Loucy (cell line): Measurements from ENCODE around the gene WDR83.
"Not testable (repeated sequence)": the region's sequence is repeated elsewhere in the genome, so short reads cannot be mapped to it uniquely, and the experiment has no call there.

Experiments used
- H2AFZ ChIP-seq: fragments of 200-600 bp; sonication (generic); 2 replicates; pipeline ENCODE4 v1.6.0; 2016; ENCODE audit warnings: antibody characterized with exemption, mild to moderate bottlenecking, low read length, moderate library complexity
- H3F3A ChIP-seq: fragments of 200-600 bp; 2 replicates; pipeline ENCODE4 v1.6.0; 2016; ENCODE audit warnings: antibody characterized with exemption, low read depth, mild to moderate bottlenecking
- H3K27me3 ChIP-seq: fragments of 200-600 bp; sonication (generic); 2 replicates; pipeline ENCODE4 v1.6.1; 2014; ENCODE audit warnings: low read length, mild to moderate bottlenecking; ENCODE audit not compliant: insufficient read depth, poor library complexity, severe bottlenecking
- H3K36me3 ChIP-seq: fragments of 200-600 bp; sonication (generic); 2 replicates; pipeline ENCODE4 v1.6.1; 2016; ENCODE audit warnings: low read length; ENCODE audit not compliant: insufficient read depth
- H3K4me1 ChIP-seq: fragments of 200-600 bp; sonication (generic); 2 replicates; pipeline ENCODE4 v1.5.1; 2014; ENCODE audit warnings: low read length, mild to moderate bottlenecking; ENCODE audit not compliant: insufficient read depth, poor library complexity, severe bottlenecking
- H3K4me2 ChIP-seq: fragments of 200-600 bp; sonication (generic); 2 replicates; pipeline ENCODE4 v1.6.0; 2014; ENCODE audit warnings: antibody characterized with exemption, low read length, low read depth, mild to moderate bottlenecking; ENCODE audit not compliant: poor library complexity, severe bottlenecking
- H3K4me3 ChIP-seq: fragments of 200-600 bp; sonication (generic); 2 replicates; pipeline ENCODE4 v1.5.1; 2014; ENCODE audit warnings: low read length, mild to moderate bottlenecking, mixed read lengths; ENCODE audit not compliant: poor library complexity, severe bottlenecking
- H3K79me2 ChIP-seq: fragments of 200-600 bp; sonication (generic); 2 replicates; pipeline ENCODE4 v1.6.1; 2014; ENCODE audit warnings: low read length; ENCODE audit not compliant: insufficient read depth
- H3K9ac ChIP-seq: fragments of 200-600 bp; sonication (generic); 2 replicates; pipeline ENCODE4 v1.6.0; 2014; ENCODE audit warnings: mild to moderate bottlenecking, low read depth, low read length, moderate library complexity; ENCODE audit not compliant: poor library complexity, severe bottlenecking
- H3K9me2 ChIP-seq: fragments of 200-600 bp; sonication (generic); replicated peaks from 2 replicates; pipeline ENCODE4 v1.6.1; 2016; ENCODE audit warnings: low read depth, low read length, mixed read lengths
- H3K9me3 ChIP-seq: fragments of 200-600 bp; sonication (generic); 2 replicates; pipeline ENCODE4 v1.6.1; 2014; ENCODE audit warnings: mild to moderate bottlenecking, antibody characterized with exemption, low read length, low read depth; ENCODE audit not compliant: insufficient read depth
- H4K20me1 ChIP-seq: fragments of 200-600 bp; sonication (generic); 2 replicates; pipeline ENCODE4 v1.6.0; 2014; ENCODE audit warnings: antibody characterized with exemption, low read length, mild to moderate bottlenecking; ENCODE audit not compliant: insufficient read depth, poor library complexity, severe bottlenecking
- CTCF ChIP-seq: fragments of 200-600 bp; sonication (generic); conservative IDR thresholded peaks from 2 replicates; pipeline ENCODE4 v1.5.1; 2014; ENCODE audit warnings: mild to moderate bottlenecking, antibody characterized with exemption, low read length
- EZH2phosphoT487 ChIP-seq: fragments of 200-600 bp; IDR thresholded peaks from 2 replicates; pipeline ENCODE4 v1.6.1; 2018; ENCODE audit warnings: antibody characterized with exemption, mild to moderate bottlenecking, moderate library complexity, borderline replicate concordance

The WDR83 gene

GRCh38 chr19:12639901-12640613, 26.6 kb upstream of the WDR83 start:
- Histone ChIP-seq H3K9me2 (no peaks in the 10 kb centered on the region), H3K4me2 (peak overlapping the region; percentile 84), H3K4me3 (peak overlapping the region; percentile 64), H3K27me3 (no peaks in the 10 kb centered on the region), H3K36me3 (no peaks in the 10 kb centered on the region), H3F3A (no peaks in the 10 kb centered on the region), H2AFZ (peak overlapping the region; percentile 98), H3K9me3 (no peaks in the 10 kb centered on the region), H4K20me1 (no peaks in the 10 kb centered on the region), H3K9ac (peak overlapping the region; percentile 57), H3K4me1 (peaks cover 4% of the 10 kb centered on the region), H3K79me2 (no peaks in the 10 kb centered on the region)
- TF ChIP-seq EZH2phosphoT487 (no peak), CTCF (peak; percentile 89)

GRCh38 chr19:12641456-12641855, 25.2 kb upstream of the WDR83 start:
- TF ChIP-seq CTCF (no peak), EZH2phosphoT487 (no peak)
- Histone ChIP-seq H3K4me2 (no peak overlapping the region), H2AFZ (no peak overlapping the region), H4K20me1 (no peaks in the 10 kb centered on the region), H3K79me2 (no peaks in the 10 kb centered on the region), H3K4me3 (no peak overlapping the region), H3K4me1 (peaks cover 4% of the 10 kb centered on the region), H3K9me2 (no peaks in the 10 kb centered on the region), H3K27me3 (no peaks in the 10 kb centered on the region), H3K9ac (no peak overlapping the region), H3K9me3 (no peaks in the 10 kb centered on the region), H3F3A (no peaks in the 10 kb centered on the region), H3K36me3 (no peaks in the 10 kb centered on the region)

GRCh38 chr19:12642506-12642905, 24.1 kb upstream of the WDR83 start:
- no peak for TF ChIP-seq CTCF
- Histone ChIP-seq H3K79me2 (no peaks in the 10 kb centered on the region), H2AFZ (no peak overlapping the region), H3K9ac (no peak overlapping the region), H3K9me2 (no peaks in the 10 kb centered on the region), H3K9me3 (no peaks in the 10 kb centered on the region), H3K4me3 (no peak overlapping the region), H4K20me1 (no peaks in the 10 kb centered on the region), H3K4me1 (peaks cover 4% of the 10 kb centered on the region), H3F3A (no peaks in the 10 kb centered on the region), H3K36me3 (no peaks in the 10 kb centered on the region), H3K4me2 (no peak overlapping the region), H3K27me3 (no peaks in the 10 kb centered on the region)

- not testable (repeated sequence) for H3K9me3 ChIP-seq, H4K20me1 ChIP-seq, H3K36me3 ChIP-seq, H3K79me2 ChIP-seq, H3F3A ChIP-seq, H2AFZ ChIP-seq, H3K9me2 ChIP-seq, H3K4me3 ChIP-seq, H3K4me1 ChIP-seq, H3K27me3 ChIP-seq, H3K9ac ChIP-seq, H3K4me2 ChIP-seq
These were observed 22.9 kb upstream of the WDR83 start for GRCh38 chr19:12643716-12644115.
